D341Med (cell line): ENCODE results near the gene NDUFS5.
"Not testable (repeated sequence)": the region's sequence is repeated elsewhere in the genome, so short reads cannot be mapped to it uniquely, and the experiment has no call there.

Source experiments
- DNase-seq: peaks from one replicate; pipeline ENCODE4 v3.0.0; 2012; ENCODE audit warnings: low spot score

Gene NDUFS5

DNA sequence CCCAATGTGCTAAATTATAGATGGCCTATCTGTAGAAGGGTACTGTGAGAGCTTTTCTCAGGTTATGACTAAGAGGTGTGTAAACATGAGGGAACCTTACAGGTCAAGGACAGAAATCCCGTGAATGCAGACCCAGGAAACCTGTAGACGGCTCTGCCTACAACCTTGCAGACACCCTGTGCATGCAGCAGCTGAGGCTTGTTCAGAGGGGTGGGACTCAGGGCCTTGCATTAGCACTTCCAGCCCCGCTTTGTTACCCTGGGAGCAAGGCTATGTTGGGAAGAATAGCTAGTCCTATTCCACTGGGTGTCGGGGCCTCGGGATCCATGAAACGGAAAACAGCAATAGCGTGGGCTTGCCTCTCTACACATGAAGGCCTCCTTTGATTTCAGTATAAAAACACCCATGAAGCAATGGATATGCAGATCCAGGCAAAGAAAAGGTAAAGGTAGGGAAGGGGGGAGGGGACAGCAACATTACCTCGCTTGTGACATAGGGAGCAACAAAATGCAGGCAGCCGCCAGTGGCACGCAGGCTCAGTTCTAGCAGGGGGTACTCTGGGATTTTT is 9.5 kb upstream of the NDUFS5 start:
- DNase-seq, result no peak

GRCh38 chr1:39017266-39017665 is 8.9 kb upstream of the NDUFS5 start:
- DNase-seq, result no peak

GRCh38 chr1:39020494-39020893 is 5.7 kb upstream of the NDUFS5 start:
- not testable (repeated sequence) for DNase-seq

- no peak for DNase-seq
Observed at GRCh38 chr1:39021426-39021825, 4.7 kb upstream of the NDUFS5 start.

DNA sequence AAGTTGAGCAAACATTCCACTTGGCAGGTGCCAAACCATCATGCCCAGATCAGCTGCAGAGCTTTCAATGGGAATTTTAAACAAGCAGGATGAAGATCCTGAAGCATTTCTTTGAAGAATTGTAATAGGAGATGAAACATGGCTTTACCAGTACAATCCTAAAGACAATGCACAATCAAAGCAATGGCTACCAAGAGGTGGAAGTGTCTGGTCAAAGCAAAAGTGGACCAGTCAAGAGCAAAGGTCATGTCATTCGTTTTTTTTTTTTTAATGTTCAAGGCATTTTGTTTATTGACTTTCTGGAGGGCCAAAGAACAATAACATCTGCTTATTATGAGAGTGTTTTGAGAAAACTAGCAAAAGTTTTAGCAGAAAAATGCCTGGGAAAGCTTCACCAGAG is 3.0 kb upstream of the NDUFS5 start:
- DNase-seq, result no peak

DNA sequence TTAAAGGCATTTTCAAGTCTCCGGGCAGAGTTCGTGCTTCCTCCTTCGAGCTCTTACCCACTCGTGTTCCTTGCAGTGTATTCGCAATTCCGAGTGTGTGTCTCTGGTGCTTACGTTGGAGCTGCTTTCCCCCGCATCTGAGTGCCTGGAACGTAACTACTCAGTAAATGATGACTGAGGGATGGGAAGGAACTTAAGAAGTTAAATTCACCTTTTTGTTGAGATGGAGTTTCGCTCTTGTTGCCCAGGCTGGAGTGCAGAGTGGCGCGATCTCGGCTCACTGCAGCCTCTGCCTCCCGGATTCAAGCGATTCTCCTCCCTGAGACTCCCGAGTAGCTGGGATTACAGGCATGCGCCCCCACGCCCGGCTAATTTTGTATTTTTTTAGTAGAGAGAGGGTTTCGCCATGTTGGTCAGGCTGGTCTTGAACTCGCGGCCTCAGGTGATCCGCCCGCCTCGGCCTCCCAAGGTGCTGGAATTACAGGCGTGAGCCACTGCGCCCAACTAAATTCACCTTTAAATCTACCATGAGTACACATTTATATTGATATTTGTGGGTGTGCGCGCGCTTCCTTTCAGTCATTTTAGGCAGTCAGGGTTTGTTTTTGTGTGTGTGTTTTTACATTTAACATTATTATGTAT is 837 bp downstream of the NDUFS5 start:
- DNase-seq, result no peak

GRCh38 chr1:39034114-39034654 is 8.0 kb downstream of the NDUFS5 start:
- no peak for DNase-seq

DNA sequence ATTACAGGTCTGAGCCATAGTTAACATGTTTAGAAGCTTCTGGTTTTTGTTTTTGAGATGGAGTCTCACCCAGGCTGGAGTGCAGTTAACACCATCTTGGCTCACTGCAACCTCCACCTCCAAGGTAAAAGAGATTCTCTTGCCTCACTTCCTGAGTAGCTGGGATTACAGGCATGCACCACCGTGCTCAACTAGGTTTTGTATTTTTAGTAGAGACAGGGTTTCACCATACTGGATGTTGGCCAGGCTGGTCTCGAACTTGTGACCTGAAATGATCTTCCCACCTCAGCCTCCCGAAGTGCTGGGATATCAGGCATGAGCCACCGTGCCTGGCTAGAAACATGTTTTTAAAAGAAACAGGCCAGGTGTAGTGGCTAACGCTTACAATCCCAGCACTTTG is 10.5 kb downstream of the NDUFS5 start:
- no peak for DNase-seq

DNA sequence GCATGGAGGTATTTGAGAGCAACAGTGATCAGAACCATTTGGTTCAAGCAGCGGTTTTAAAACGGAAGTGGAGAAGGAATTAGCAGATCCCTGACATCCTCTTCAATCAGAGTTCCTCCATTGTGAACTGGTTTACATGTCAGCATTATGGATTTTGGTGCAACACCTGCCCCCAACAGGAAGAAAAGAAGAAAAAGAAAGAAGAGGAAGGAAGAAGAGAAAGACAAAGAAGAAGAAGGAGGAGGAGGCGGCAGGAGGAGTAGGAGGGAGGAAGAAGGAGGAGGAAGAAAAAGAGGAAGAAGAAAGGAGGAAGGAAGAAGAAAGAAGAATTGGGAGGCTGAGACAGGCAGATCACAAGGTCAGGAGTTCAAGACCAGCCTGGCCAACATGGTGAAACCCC is 17.4 kb downstream of the NDUFS5 start:
- DNase-seq, result no peak

- DNase-seq, result no peak
Observed at GRCh38 chr1:39044762-39045161, 18.6 kb downstream of the NDUFS5 start.

DNA sequence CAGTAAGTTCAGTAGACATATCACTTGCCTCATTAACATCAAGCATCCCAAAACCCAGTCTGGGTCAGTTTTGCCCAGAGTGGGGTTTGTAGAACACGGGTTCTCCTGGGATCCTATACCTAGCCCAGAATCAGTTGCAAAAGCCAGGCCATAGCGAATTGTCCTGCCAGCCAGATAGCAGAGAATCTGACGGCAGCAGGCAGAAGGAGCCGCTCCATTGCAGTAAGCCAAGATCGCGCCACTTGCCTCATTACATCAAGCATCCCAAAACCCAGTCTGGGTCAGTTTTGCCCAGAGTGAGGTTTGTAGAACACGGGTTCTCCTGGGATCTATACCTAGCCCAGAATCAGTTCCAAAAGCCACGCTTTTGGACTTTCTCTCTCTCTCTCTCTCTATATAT is 19.1 kb downstream of the NDUFS5 start:
- DNase-seq, result no peak

- DNase-seq, result no peak
Observed at GRCh38 chr1:39046613-39047210, 20.6 kb downstream of the NDUFS5 start.

GRCh38 chr1:39047374-39048229 is 21.5 kb downstream of the NDUFS5 start:
- no peak for DNase-seq

GRCh38 chr1:39048745-39049370 is 22.7 kb downstream of the NDUFS5 start:
- no peak for DNase-seq

DNA sequence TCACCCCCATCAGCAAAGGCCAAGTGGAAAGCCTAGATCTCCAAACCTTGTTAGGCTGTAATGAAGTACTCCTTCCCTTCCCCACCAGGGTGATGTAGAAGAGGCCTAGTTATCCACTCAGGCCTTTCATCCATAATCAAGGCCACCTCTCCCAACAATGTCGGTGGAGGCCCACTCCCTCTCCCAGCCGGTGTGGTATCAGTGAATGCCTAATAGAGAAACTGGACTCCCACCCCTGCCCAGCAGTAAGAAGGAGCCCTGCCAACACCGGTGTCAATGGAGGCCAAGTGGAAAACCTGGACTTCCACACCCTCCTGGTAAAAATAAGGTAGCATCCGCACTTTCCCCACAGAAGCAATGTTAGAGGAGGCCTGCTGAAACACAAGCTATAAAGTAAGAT is 23.9 kb downstream of the NDUFS5 start:
- DNase-seq, result no peak

- DNase-seq, result not testable (repeated sequence)
Observed at GRCh38 chr1:39051193-39051850, 25.2 kb downstream of the NDUFS5 start.

DNA sequence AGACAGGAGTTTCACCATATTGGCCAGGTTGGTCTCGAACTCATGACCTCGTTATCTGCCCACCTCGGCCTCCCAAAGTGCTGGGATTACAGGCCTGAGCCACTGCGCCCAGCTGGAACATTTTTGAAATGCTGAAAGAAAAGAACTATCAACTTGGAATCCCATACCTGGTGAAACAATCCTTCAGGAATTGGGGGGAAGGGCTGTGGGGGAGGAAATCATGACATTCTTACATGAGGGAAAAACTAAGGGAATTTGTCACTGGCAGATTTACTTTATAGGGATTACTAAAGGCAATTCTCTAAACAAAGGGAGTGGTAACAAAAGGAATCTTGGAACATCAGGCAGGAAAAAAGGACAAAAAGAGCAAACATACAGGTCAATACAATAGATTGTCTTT is 25.8 kb downstream of the NDUFS5 start:
- no peak for DNase-seq

- not testable (repeated sequence) for DNase-seq
Observed at GRCh38 chr1:39055213-39055710, 29.1 kb downstream of the NDUFS5 start.

DNA sequence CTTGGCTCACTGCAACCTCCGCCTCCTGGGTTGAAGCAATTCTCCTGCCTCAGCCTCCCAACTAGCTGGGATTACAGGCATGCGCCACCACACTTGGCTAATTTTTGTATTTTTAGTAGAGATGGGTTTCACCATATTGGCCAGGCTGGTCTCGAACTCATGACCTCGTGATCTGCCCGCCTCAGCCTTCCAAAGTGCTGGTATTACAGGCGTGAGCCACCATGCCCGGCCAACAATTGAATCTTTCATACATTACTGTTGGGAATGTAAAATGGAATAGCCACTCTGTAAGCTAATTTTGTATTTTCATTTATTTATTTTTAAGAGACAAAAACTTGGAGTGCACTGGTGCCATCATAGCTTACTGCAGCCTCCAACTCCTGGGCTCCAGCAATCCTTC is 35.4 kb downstream of the NDUFS5 start:
- not testable (repeated sequence) for DNase-seq

DNA sequence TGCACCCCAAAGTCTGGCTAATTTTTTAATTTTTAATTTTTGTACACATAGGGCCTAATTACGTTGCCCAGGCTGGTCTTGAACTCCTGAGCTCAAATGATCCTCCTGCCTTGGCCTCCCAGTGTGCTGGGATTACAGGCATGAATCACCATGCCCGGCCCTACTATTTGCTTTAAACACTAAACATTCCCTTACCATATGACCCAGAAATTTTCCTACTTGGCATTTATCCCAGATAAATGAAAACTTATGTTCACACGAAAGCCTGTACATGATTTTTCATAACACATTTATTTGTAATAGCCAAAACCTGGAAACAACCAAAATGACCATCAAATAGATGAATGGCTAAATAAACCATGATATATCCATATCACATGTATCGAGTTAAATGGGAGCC is 35.8 kb downstream of the NDUFS5 start:
- DNase-seq, result no peak

GRCh38 chr1:39063191-39063590 is 37.0 kb downstream of the NDUFS5 start:
- DNase-seq, result no peak
